GM18907 (cell line): ENCODE results near the gene AK2.
"Not testable (repeated sequence)": the region's sequence is repeated elsewhere in the genome, so short reads cannot be mapped to it uniquely, and the experiment has no call there.

Experiments
- ATAC-seq: cut with Tn5 transposase; IDR thresholded peaks from one replicate; pipeline ENCODE4 v1.9.1; 2021; ENCODE audit warnings: mild to moderate bottlenecking, moderate library complexity; ENCODE audit not compliant: unreplicated experiment

The AK2 gene

GRCh38 chr1:33036526-33037503, at the start of gene AK2:
TSS of gene AK2 (minus strand) at chr1:33036883. CDS start at chr1:33036828, 55 bp downstream.
- peak; percentile 99 for ATAC-seq

- ATAC-seq, result no peak
Observed at GRCh38 chr1:33086384-33086850, 49.7 kb upstream of the AK2 start.

GRCh38 chr1:33085332-33085731, 48.6 kb upstream of the AK2 start:
- no peak for ATAC-seq

GRCh38 chr1:33082575-33083108, 46.0 kb upstream of the AK2 start:
- ATAC-seq, result no peak

GRCh38 chr1:33081554-33082305, 45.0 kb upstream of the AK2 start:
- ATAC-seq, result no peak

GRCh38 chr1:33080885-33081553, 44.3 kb upstream of the AK2 start, which contains the start of gene AZIN2:
TSS of gene AZIN2 (plus strand) at chr1:33081153. CDS start at chr1:33082250, 1,097 bp downstream.
- ATAC-seq, result peak; percentile 93

GRCh38 chr1:33080373-33080772, 43.7 kb upstream of the AK2 start:
- no peak for ATAC-seq

- ATAC-seq, result no peak
Observed at GRCh38 chr1:33078030-33078591, 41.4 kb upstream of the AK2 start.

- ATAC-seq, result no peak
Observed at GRCh38 chr1:33074193-33074945, 37.7 kb upstream of the AK2 start.

GRCh38 chr1:33072707-33073106, 36.0 kb upstream of the AK2 start:
- ATAC-seq, result no peak

GRCh38 chr1:33070628-33071027, 33.9 kb upstream of the AK2 start:
- ATAC-seq, result no peak

- ATAC-seq, result not testable (repeated sequence)
Observed at GRCh38 chr1:33068108-33068507, 31.4 kb upstream of the AK2 start.

- not testable (repeated sequence) for ATAC-seq
Observed at GRCh38 chr1:33066477-33066876, 29.8 kb upstream of the AK2 start.

- ATAC-seq, result no peak
Observed at GRCh38 chr1:33065301-33065700, 28.6 kb upstream of the AK2 start.

- ATAC-seq, result not testable (repeated sequence)
Observed at GRCh38 chr1:33064284-33064683, 27.6 kb upstream of the AK2 start.

GRCh38 chr1:33061834-33062233, 25.2 kb upstream of the AK2 start:
- no peak for ATAC-seq

GRCh38 chr1:33060579-33061083, 23.9 kb upstream of the AK2 start:
- ATAC-seq, result no peak

- ATAC-seq, result no peak
Observed at GRCh38 chr1:33057095-33057494, 20.4 kb upstream of the AK2 start.

GRCh38 chr1:33056426-33056825, 19.7 kb upstream of the AK2 start:
- no peak for ATAC-seq
